Left ventricle myocardium inferior (tissue), 1 donor: ENCODE results near the gene FAM110C. TPM values are rescaled to one million over a fixed set of nuclear protein-coding genes. Genes with fewer than 3 reads are reported as not detected.

ENCODE experiments used
- DNase-seq: peaks from one replicate; pipeline ENCODE4 v3.0.0-alpha.2; 2020
- H3K27ac ChIP-seq: fragments of 200-600 bp; replicated peaks from 2 replicates; pipeline ENCODE4 v1.8.0; 2021
- H3K27me3 ChIP-seq: fragments of 200-600 bp; 2 replicates; pipeline ENCODE4 v1.8.0; 2021; ENCODE audit warnings: low read depth
- H3K36me3 ChIP-seq: fragments of 200-600 bp; 2 replicates; pipeline ENCODE4 v1.8.0; 2021
- H3K4me1 ChIP-seq: fragments of 200-600 bp; 2 replicates; pipeline ENCODE4 v1.8.0; 2021
- H3K4me3 ChIP-seq: fragments of 200-600 bp; 2 replicates; pipeline ENCODE4 v1.8.0; 2021; ENCODE audit warnings: mild to moderate bottlenecking, moderate library complexity
- H3K9me3 ChIP-seq: fragments of 200-600 bp; replicated peaks from 2 replicates; pipeline ENCODE4 v1.8.0; 2021
- intact Hi-C: fragments of 100-400 bp; cut with micrococcal nuclease; formaldehyde crosslinking; loops from one replicate; pipeline ENCODE4 v1.11.0; 2022
- total RNA-seq: library from RNA; stranded (reverse); fragmentation: NEBNext Ultra II Directional; extraction: Animal tissue kit (Norgen Biotek cat#: 25700); gene quantifications from one replicate; pipeline ENCODE4 v1.2.1, GENCODE V29; 2021
- TF ChIP-seq, protein P1 (sequence below): fragments of 200-600 bp; IDR thresholded peaks from 2 replicates; pipeline ENCODE4 v1.8.0; 2021; ENCODE audit warnings: antibody characterized with exemption, mild to moderate bottlenecking, borderline replicate concordance
- donor health status: DM: no; HTN: yes; CAD: no; lungs with severe emphysema.

FAM110C gene
- total RNA-seq, 1 donor from 2014 or later: 3.3 TPM

DNA sequence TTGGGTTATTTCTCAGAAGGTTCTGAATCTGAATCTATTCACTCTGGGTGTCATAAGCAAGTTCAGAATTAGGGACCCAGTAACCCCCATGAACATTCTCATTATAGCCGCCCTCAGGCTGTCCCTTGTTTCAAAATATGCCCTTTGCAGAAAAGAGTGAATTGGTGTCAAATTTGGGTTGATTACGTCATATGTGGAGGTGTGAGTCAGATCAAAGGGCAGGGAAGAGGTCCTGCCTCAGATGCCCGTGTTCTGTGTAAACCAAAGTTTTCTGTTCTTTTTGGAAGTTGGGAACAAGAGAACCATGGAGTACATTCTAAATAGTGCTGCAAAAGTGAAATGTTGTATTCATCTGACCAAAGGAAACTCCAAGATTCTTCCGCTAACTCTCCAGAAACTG is 5.8 kb downstream of the FAM110C start:
- TF ChIP-seq, protein P1, sequence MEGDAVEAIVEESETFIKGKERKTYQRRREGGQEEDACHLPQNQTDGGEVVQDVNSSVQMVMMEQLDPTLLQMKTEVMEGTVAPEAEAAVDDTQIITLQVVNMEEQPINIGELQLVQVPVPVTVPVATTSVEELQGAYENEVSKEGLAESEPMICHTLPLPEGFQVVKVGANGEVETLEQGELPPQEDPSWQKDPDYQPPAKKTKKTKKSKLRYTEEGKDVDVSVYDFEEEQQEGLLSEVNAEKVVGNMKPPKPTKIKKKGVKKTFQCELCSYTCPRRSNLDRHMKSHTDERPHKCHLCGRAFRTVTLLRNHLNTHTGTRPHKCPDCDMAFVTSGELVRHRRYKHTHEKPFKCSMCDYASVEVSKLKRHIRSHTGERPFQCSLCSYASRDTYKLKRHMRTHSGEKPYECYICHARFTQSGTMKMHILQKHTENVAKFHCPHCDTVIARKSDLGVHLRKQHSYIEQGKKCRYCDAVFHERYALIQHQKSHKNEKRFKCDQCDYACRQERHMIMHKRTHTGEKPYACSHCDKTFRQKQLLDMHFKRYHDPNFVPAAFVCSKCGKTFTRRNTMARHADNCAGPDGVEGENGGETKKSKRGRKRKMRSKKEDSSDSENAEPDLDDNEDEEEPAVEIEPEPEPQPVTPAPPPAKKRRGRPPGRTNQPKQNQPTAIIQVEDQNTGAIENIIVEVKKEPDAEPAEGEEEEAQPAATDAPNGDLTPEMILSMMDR: no peak
- Histone ChIP-seq H3K27me3 (peaks cover 58% of the 10 kb centered on the region), H3K4me1 (peaks cover 7% of the 10 kb centered on the region), H3K9me3 (no peaks in the 10 kb centered on the region), H3K4me3 (no peak overlapping the region), H3K36me3 (no peaks in the 10 kb centered on the region), H3K27ac (no peak overlapping the region)
- no peak for DNase-seq
- intact Hi-C loops: no loop called here

DNA sequence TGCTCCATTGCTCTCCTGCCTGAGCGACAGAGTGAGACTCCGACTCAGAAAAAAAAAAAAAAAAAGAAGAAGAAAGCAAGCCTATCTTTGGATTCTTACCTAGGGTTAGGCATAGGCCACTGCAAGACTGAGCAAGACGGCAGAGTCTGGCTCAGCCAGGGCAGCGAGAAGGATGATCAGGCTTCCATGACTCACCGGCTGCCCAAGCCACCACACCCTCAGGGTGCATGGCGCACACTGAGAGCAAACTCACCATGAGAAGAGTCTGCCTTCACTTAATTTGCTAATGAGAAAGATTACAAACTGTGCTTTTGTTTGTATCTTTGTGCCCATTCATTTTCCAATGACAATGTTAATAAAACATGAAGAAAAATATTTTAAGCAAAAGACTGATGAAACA is 8.2 kb downstream of the FAM110C start:
- no peak for DNase-seq

DNA sequence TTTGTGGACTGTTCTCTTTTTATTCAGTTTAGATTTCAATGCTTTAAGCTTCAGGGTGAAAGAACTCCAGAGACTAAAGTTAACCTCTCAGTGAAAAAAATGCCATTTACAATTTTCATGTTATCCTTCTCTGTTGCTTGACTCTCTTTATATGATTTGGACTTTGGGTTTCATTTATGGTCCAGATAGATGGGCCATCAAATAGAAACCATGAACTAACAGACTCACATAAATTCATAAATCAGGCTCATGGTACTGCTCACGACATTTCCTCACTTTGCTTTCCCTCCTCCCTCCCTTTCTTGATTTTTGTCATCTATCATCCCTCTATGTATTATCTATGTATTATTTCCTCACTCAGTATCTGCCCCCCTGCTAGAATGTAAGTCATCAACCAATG is 10.0 kb downstream of the FAM110C start:
- Histone ChIP-seq H3K9me3 (no peaks in the 10 kb centered on the region), H3K36me3 (no peaks in the 10 kb centered on the region), H3K4me1 (no peaks in the 10 kb centered on the region), H3K4me3 (no peak overlapping the region), H3K27ac (no peak overlapping the region), H3K27me3 (peaks cover 27% of the 10 kb centered on the region)
- DNase-seq: no peak
- intact Hi-C loops: no loop called here
- TF ChIP-seq, protein P1: no peak

More for the DNA sequence above, 8.2 kb downstream of the FAM110C start:
- Histone ChIP-seq H3K27me3 (peaks cover 35% of the 10 kb centered on the region), H3K27ac (no peak overlapping the region), H3K4me3 (no peak overlapping the region), H3K9me3 (no peaks in the 10 kb centered on the region), H3K36me3 (no peaks in the 10 kb centered on the region), H3K4me1 (no peaks in the 10 kb centered on the region)
- intact Hi-C loops: no loop called here
- TF ChIP-seq, protein P1: no peak

DNA sequence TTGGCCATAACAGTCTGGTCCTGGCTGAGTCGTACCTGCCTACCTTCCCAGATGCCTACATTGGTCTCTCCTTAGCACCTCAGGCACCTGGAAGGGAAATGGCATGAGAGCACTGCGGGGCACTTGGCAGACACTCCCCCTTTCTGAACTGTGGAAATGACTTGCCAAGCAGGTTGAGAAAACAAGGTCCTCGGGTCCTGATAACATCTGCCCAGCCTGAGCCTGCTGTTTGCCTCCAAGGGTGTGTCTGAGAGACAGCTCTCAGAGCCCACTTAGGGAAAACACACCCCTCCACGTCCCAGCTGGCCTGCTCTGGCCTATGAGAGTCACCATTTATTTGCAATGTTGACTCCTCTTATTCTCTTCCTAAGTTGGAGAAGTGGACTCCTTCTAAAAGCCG is 10.5 kb downstream of the FAM110C start:
- no peak for DNase-seq
- H3K27ac ChIP-seq: no peak overlapping the region
- no peaks in the 10 kb centered on the region for H3K36me3 ChIP-seq
- TF ChIP-seq, protein P1: no peak
- intact Hi-C loops: no loop called here
- H3K4me1 ChIP-seq: no peaks in the 10 kb centered on the region
- H3K4me3 ChIP-seq: no peak overlapping the region
- peaks cover 29% of the 10 kb centered on the region for H3K27me3 ChIP-seq
- H3K9me3 ChIP-seq: no peaks in the 10 kb centered on the region

DNA sequence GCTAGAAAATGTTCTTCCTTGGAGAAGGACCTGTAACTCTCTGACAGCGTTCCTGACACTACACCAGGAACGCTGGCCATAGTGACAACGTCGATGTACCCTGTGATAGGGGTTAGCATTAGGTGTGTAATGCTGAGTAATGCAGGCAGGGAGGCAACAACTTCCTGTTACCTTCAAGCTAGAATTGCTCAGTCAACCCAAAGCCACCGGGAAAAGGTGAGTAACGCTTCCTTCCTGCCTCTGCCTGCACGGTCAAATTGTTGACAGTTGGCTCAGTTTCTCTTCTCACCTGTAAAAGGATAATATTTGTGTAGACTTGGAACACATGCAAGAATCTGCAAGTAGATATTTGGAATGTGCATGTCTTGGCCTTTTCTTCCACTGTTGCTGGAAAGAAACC is 12.7 kb downstream of the FAM110C start:
- Histone ChIP-seq H3K36me3 (no peaks in the 10 kb centered on the region), H3K9me3 (no peaks in the 10 kb centered on the region), H3K27me3 (peaks cover 26% of the 10 kb centered on the region), H3K27ac (no peak overlapping the region), H3K4me1 (no peaks in the 10 kb centered on the region), H3K4me3 (no peak overlapping the region)
- DNase-seq: no peak
- TF ChIP-seq, protein P1: no peak
- intact Hi-C loops: no loop called here

DNA sequence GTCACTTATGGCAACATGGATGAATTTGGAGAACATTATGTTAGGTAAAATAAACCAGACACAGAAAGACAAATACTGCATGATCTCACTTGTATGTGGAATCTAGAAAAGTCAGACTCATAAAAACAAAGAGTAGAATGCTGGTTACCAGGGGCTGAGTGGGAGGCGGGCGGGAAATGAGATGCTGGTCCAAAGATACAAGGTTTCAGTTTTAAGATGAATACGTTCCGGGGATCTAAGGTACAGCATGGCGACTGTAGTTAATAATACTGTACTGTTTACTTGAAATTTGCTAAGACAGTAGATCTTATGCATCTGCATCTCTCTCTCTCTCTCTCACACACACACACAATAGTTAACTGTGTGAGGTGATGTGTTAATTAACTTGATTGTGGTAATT is 14.2 kb downstream of the FAM110C start:
- no peaks in the 10 kb centered on the region for H3K9me3 ChIP-seq
- intact Hi-C loops: no loop called here
- peaks cover 28% of the 10 kb centered on the region for H3K27me3 ChIP-seq
- H3K4me3 ChIP-seq: no peak overlapping the region
- TF ChIP-seq, protein P1: no peak
- H3K36me3 ChIP-seq: no peaks in the 10 kb centered on the region
- H3K4me1 ChIP-seq: no peaks in the 10 kb centered on the region
- H3K27ac ChIP-seq: no peak overlapping the region
- no peak for DNase-seq
